SH-SY5Y (cell line): Measurements from ENCODE around the gene ZSCAN21.

Experiments
- GATA2 ChIP-seq: IDR thresholded peaks from 2 replicates; pipeline ENCODE4 v1.6.1; 2011; ENCODE audit warnings: mild to moderate bottlenecking, low read depth, low read length
- GATA3 ChIP-seq: IDR thresholded peaks from 2 replicates; pipeline ENCODE4 v1.6.1; 2011; ENCODE audit warnings: low read depth, mild to moderate bottlenecking, low read length, moderate library complexity

DNA sequence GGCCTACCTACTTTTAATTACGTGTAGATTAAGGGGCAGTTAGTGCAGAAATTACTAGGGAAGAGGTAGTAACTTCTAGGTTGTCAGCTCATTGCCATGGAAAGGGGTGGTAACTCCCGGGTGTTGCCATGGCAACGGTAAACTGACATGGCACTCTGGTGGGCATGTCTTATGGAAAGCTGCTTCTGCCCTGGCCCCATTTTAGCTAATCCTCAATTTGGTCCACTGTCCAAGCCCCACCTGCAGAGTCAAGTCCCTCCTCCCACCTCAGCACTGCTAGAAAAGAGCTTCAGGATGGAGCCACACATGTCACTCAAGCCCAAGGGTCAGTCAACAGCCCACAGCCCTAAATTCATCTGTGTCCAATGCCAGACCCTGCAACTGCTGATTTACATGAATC lies 41.7 kb upstream of the ZSCAN21 start:
- TF ChIP-seq GATA3: no peak
- TF ChIP-seq GATA2: no peak
